ENCODE measurements around the gene TNS3. TPM values are rescaled to one million over a fixed set of nuclear protein-coding genes. Genes with fewer than 3 reads are reported as not detected.

The TNS3 gene
- total and polyA plus RNA-seq, 2 of the 13 experiments (the other 11 are each of a cell fraction or from before 2014, with no cell fraction given), result 52.9 to 55.7 TPM

- H4K20me1 ChIP-seq (ENCODE audit: insufficient read depth, low read length), result peaks cover 64% of the 10 kb centered on the region
- ATAC-seq, result no peak
- ChIA-PET POLR2A (no interaction called here), CTCF (ENCODE audit: low intra/inter-chr PET ratio, low total read pairs) (no interaction called here)
- no peaks in the 10 kb centered on the region for H3K9me3 ChIP-seq (ENCODE audit: low read length)
- WGBS (ENCODE audit: low lambda C conversion rate), result 87% methylated on average over 10 of the region's 10 CpGs
- H3K4me1 ChIP-seq (ENCODE audit: insufficient read depth, low read length), result no peaks in the 10 kb centered on the region
- intact Hi-C loops (cut with micrococcal nuclease; ENCODE audit: unreplicated experiment), result no loop called here
- H3K27me3 ChIP-seq (ENCODE audit: control insufficient read depth in 1 of 2, insufficient read depth in 2 of 2, low read length in 2 of 2), result no peaks in the 10 kb centered on the region
- no peak overlapping the region for H3K4me3 ChIP-seq (replicated peaks in 1 of 3; ENCODE audit: insufficient read depth in 1 of 3, low read depth in 2 of 3, low read length in 3 of 3)
- TF ChIP-seq SAP130 (CRISPR knock-in tag; IDR thresholded peaks at IDR 0.05; ENCODE audit: low read depth) (no peak), NR0B2 (CRISPR knock-in tag; IDR thresholded peaks at IDR 0.05) (no peak), MEIS1 (CRISPR knock-in tag; IDR thresholded peaks at IDR 0.05; ENCODE audit: borderline replicate concordance) (no peak), NR1H2 (CRISPR knock-in tag; IDR thresholded peaks at IDR 0.05; ENCODE audit: borderline replicate concordance, low read depth) (no peak), CCDC6 (CRISPR knock-in tag; IDR thresholded peaks at IDR 0.05) (no peak), PHF8 (CRISPR knock-in tag; IDR thresholded peaks at IDR 0.05) (no peak), PAX8 (CRISPR knock-in tag; IDR thresholded peaks at IDR 0.05; ENCODE audit: borderline replicate concordance) (no peak), MTF2 (CRISPR knock-in tag; IDR thresholded peaks at IDR 0.05; ENCODE audit: borderline replicate concordance) (no peak), ZNF234 (CRISPR knock-in tag; conservative IDR thresholded peaks at IDR 0.05) (no peak), ZNF44 (CRISPR knock-in tag; IDR thresholded peaks at IDR 0.05) (no peak), ZFP90 (CRISPR knock-in tag; IDR thresholded peaks at IDR 0.05; ENCODE audit: borderline replicate concordance) (no peak), SNRNP70 (IDR thresholded peaks at IDR 0.05; ENCODE audit: low read depth, low read length) (no peak), ZNF552 (CRISPR knock-in tag; IDR thresholded peaks at IDR 0.05; ENCODE audit: borderline replicate concordance) (no peak), GATA4 (IDR thresholded peaks at IDR 0.05; ENCODE audit: borderline replicate concordance, low read depth) (no peak)
- TF ChIP-seq, protein P1, sequence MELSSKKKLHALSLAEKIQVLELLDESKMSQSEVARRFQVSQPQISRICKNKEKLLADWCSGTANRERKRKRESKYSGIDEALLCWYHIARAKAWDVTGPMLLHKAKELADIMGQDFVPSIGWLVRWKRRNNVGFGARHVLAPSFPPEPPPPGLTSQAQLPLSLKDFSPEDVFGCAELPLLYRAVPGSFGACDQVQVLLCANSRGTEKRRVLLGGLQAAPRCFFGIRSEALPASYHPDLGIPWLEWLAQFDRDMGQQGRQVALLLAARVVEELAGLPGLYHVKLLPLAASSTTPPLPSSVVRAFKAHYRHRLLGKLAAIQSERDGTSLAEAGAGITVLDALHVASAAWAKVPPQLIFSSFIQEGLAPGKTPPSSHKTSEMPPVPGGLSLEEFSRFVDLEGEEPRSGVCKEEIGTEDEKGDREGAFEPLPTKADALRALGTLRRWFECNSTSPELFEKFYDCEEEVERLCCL (CRISPR knock-in tag; IDR thresholded peaks at IDR 0.05; ENCODE audit: borderline replicate concordance), result no peak
- peaks cover 32 to 72% of the 10 kb centered on the region in 2 experiments for H3K36me3 ChIP-seq (replicated peaks in 1 of 2; ENCODE audit: control insufficient read depth in 1 of 2, insufficient read depth in 2 of 2, low read length in 2 of 2)
- no peak overlapping the region for H2AFZ ChIP-seq (ENCODE audit: low read length)
- DNase-seq (ENCODE audit: low spot score), result no peak
- H3K9ac ChIP-seq (ENCODE audit: insufficient read depth, low read depth, low read length), result no peak overlapping the region
- H3K79me2 ChIP-seq (ENCODE audit: insufficient read depth, low read length), result peaks cover 8% of the 10 kb centered on the region
- H3K27ac ChIP-seq (ENCODE audit: extremely low read length, insufficient read depth, low read length), result no peak overlapping the region
- no TSS peak for BruUV-seq (replicated peaks)
- no peak for FAIRE-seq
- no peak overlapping the region for H3K4me2 ChIP-seq (ENCODE audit: low read depth, low read length)
- in situ Hi-C loops (cut with HindIII; ENCODE audit: extremely low pct_ligation_motif_present, low pct_unique_long_range_greater_than_20kb), result no loop called here
These were observed 210.1 kb downstream of the TNS3 start for GRCh38 chr7:47371733-47372368.

All from HepG2 (cell line).